GM12891 (cell line): ENCODE data around the gene RSPO3.

Experiments
- POLR2A ChIP-seq: IDR thresholded peaks from 2 replicates; pipeline ENCODE4 v1.6.1; 2011; ENCODE audit warnings: low read depth, low read length, control low read depth
- POLR2AphosphoS5 ChIP-seq: IDR thresholded peaks from 2 replicates; pipeline ENCODE4 v1.6.1; 2011; ENCODE audit warnings: low read depth, low read length, control low read depth
- SPI1 ChIP-seq: IDR thresholded peaks from 2 replicates; pipeline ENCODE4 v1.6.1; 2011; ENCODE audit warnings: low read depth, low read length, control low read depth
- TAF1 ChIP-seq: IDR thresholded peaks from 2 replicates; pipeline ENCODE4 v1.6.1; 2011; ENCODE audit warnings: low read depth, low read length, control low read depth

DNA sequence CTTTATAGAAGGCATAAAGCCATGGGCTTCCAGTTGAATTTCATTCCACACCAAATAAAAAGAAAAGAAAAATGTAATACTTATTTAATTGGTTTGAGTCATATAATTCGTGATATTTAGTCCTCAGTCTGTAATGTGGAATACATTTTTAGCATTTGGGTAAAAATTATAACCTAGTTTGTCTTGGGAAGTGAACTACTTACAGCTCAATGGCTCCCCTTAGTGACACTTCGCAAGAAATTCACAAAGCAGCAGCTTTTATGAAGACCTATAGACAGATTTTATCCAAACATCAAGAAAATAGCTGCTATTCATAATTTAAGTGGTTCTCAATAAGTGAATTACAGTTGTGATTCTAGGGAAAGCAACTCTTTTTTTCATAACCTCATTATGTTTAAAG, 72.1 kb downstream of the RSPO3 start:
- TF ChIP-seq POLR2A (no peak), POLR2AphosphoS5 (no peak), TAF1 (no peak), SPI1 (no peak)
